SKM-1 treated with dmso at 0.1 percent for 144 hours (cell line): Measurements from ENCODE around the gene AGXT.

Source experiments
- DNase-seq: peaks from one replicate; lab custom pipeline; 2025; ENCODE audit not compliant: unreplicated experiment; lab: John Stamatoyannopoulos, UW

AGXT gene

GRCh38 chr2:240925568-240926515, 57.2 kb downstream of the AGXT start:
- DNase-seq = no peak

- DNase-seq = no peak
These were observed 58.1 kb downstream of the AGXT start for GRCh38 chr2:240926516-240927389.

- DNase-seq = no peak
These were observed 58.8 kb downstream of the AGXT start for GRCh38 chr2:240927390-240927781.

GRCh38 chr2:240928476-240929363, 60.1 kb downstream of the AGXT start:
- DNase-seq = no peak

GRCh38 chr2:240929364-240930095, 60.9 kb downstream of the AGXT start:
- no peak for DNase-seq
